ENCODE results near the gene SPAG16. TPM values are rescaled to one million over a fixed set of nuclear protein-coding genes. Genes with fewer than 3 reads are reported as not detected.

The SPAG16 gene
- total RNA-seq, 3 donors from 2014 or later: 25.3 to 42.0 (median 41.7) TPM

DNA sequence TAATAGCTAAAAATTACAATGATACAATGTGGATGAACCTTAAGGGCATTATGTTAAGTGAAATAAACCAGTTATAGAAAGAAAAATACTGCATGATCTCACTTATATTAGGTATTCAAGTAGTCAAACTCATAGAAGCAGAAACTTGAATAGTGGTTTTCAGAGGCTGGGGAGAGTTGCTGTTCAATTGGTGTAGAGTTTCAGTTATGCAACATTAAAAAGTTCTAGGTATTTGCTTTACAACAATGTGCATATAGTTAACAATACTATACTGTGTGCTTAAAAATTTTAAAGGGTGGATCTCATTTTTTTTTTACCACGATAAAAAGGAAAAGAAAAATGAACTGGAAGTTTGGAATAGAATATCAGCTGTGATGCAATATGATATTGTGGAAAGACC is 479.1 kb downstream of the SPAG16 start:
- Histone ChIP-seq H3K36me3 (no peaks in the 10 kb centered on the region), H3K27me3 (no peaks in the 10 kb centered on the region), H3K9me3 (no peaks in the 10 kb centered on the region), H3K4me3 (no peak overlapping the region), H3K4me1 (no peaks in the 10 kb centered on the region), H3K27ac (no peak overlapping the region)
- intact Hi-C loops (cut with DNase I; ENCODE audit: low total_unique reads): no loop called here
- TF ChIP-seq POLR2AphosphoS5 (IDR thresholded peaks at IDR 0.05) (no peak), POLR2A (IDR thresholded peaks at IDR 0.05) (no peak), CTCF (IDR thresholded peaks at IDR 0.05) (no peak)
- no peak for DNase-seq (ENCODE audit: low spot score in 2 of 2)

GRCh38 chr2:213763963-213764362 is 479.7 kb downstream of the SPAG16 start:
- H3K36me3 ChIP-seq: no peaks in the 10 kb centered on the region
- H3K9me3 ChIP-seq: no peaks in the 10 kb centered on the region
- intact Hi-C loops (cut with DNase I; ENCODE audit: low total_unique reads): no loop called here
- H3K4me1 ChIP-seq: no peaks in the 10 kb centered on the region
- TF ChIP-seq POLR2AphosphoS5 (IDR thresholded peaks at IDR 0.05) (no peak), POLR2A (IDR thresholded peaks at IDR 0.05) (no peak), CTCF (IDR thresholded peaks at IDR 0.05) (no peak)
- H3K27me3 ChIP-seq: no peaks in the 10 kb centered on the region
- no peak overlapping the region for H3K27ac ChIP-seq
- no peak for DNase-seq (ENCODE audit: low spot score in 2 of 2)
- H3K4me3 ChIP-seq: no peak overlapping the region

DNA sequence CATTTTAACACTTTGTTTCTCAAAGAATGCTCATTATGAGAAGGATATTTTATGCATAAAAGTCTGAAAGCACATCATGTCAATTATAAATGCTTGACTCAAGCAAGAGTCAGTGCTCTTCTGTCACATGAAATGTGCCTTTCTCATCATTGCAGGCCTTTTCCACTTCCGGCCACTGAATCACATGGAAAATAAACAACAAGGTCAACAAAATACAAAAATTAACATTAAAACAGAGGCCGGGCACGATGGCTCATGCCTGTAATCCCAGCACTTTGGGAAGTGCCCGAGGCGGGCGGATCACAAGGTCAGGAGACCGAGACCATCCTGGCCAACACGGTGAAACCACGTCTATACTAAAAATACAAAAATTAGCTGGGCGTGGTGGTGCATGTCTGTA is 480.6 kb downstream of the SPAG16 start:
- TF ChIP-seq POLR2AphosphoS5 (IDR thresholded peaks at IDR 0.05) (no peak), CTCF (IDR thresholded peaks at IDR 0.05) (no peak), POLR2A (IDR thresholded peaks at IDR 0.05) (no peak)
- Histone ChIP-seq H3K4me1 (no peaks in the 10 kb centered on the region), H3K36me3 (no peaks in the 10 kb centered on the region), H3K27ac (no peak overlapping the region), H3K9me3 (no peaks in the 10 kb centered on the region), H3K27me3 (no peaks in the 10 kb centered on the region), H3K4me3 (no peak overlapping the region)
- intact Hi-C loops (cut with DNase I; ENCODE audit: low total_unique reads): no loop called here
- DNase-seq (ENCODE audit: low spot score in 2 of 2): no peak

DNA sequence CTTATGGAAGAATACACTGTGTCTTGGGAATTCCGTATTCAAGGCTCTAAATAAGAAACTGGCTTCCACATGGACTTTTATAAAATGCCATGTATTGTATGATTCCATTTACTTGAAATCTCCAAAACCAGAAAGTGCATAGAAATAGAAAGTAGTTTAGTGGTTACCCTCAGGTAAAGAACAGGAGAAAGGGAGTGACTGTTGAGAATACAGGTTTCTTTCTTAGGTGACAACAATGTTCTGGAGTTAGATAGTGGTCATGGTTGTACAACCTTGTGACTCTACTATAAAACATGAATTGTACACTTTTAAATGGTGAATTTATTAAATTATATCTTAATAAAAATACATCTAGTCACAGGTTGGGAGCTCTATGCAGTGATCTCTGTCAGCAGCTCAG is 481.8 kb downstream of the SPAG16 start:
- H3K4me3 ChIP-seq: no peak overlapping the region
- no peaks in the 10 kb centered on the region for H3K27me3 ChIP-seq
- H3K36me3 ChIP-seq: no peaks in the 10 kb centered on the region
- no peak for TF ChIP-seq CTCF (IDR thresholded peaks at IDR 0.05)
- no peak for TF ChIP-seq POLR2A (IDR thresholded peaks at IDR 0.05)
- no peak for TF ChIP-seq POLR2AphosphoS5 (IDR thresholded peaks at IDR 0.05)
- no peak for DNase-seq (ENCODE audit: low spot score in 2 of 2)
- H3K27ac ChIP-seq: no peak overlapping the region
- intact Hi-C loops (cut with DNase I; ENCODE audit: low total_unique reads): no loop called here
- no peaks in the 10 kb centered on the region for H3K4me1 ChIP-seq
- no peaks in the 10 kb centered on the region for H3K9me3 ChIP-seq

- no peak for TF ChIP-seq CTCF (IDR thresholded peaks at IDR 0.05)
- no peak for TF ChIP-seq POLR2AphosphoS5 (IDR thresholded peaks at IDR 0.05)
- no peak for TF ChIP-seq POLR2A (IDR thresholded peaks at IDR 0.05)
- Histone ChIP-seq H3K9me3 (no peaks in the 10 kb centered on the region), H3K4me3 (no peak overlapping the region), H3K27me3 (no peaks in the 10 kb centered on the region), H3K4me1 (no peaks in the 10 kb centered on the region), H3K36me3 (no peaks in the 10 kb centered on the region), H3K27ac (no peak overlapping the region)
- no peak for DNase-seq (ENCODE audit: low spot score in 2 of 2)
- intact Hi-C loops (cut with DNase I; ENCODE audit: low total_unique reads): no loop called here
Measured at GRCh38 chr2:213766465-213766901, 482.2 kb downstream of the SPAG16 start.

Measured in breast epithelium (tissue), 4 donors.